MM.1S (cell line): ENCODE results near the gene RSBN1.

Experiments used
- DNase-seq: peaks from one replicate; pipeline ENCODE4 v3.0.0-alpha.2; 2015
- H2AFZ ChIP-seq: fragments of 300-600 bp; sonication (generic); 2 replicates; pipeline ENCODE4 v1.6.0; 2016; ENCODE audit warnings: antibody characterized with exemption, low read length
- H3F3A ChIP-seq: fragments of 300-600 bp; sonication (generic); 2 replicates; pipeline ENCODE4 v1.6.1; 2016; ENCODE audit warnings: mild to moderate bottlenecking, antibody characterized with exemption, low read length, moderate library complexity, mixed read lengths; ENCODE audit not compliant: insufficient read depth
- H3K27ac ChIP-seq: fragments of 300-600 bp; sonication (generic); 2 replicates; pipeline ENCODE4 v1.5.1; 2016; ENCODE audit warnings: mild to moderate bottlenecking, low read length
- H3K27me3 ChIP-seq: fragments of 300-600 bp; sonication (generic); replicated peaks from 2 replicates; pipeline ENCODE4 v1.6.0; 2016; ENCODE audit warnings: low read length; ENCODE audit not compliant: insufficient read depth
- H3K36me3 ChIP-seq: fragments of 300-600 bp; sonication (generic); replicated peaks from 2 replicates; pipeline ENCODE4 v1.6.1; 2016; ENCODE audit warnings: mild to moderate bottlenecking, low read length, mixed read lengths; ENCODE audit not compliant: insufficient read depth
- H3K4me1 ChIP-seq: fragments of 300-600 bp; sonication (generic); 2 replicates; pipeline ENCODE4 v1.6.1; 2016; ENCODE audit warnings: low read length, mixed read lengths
- H3K4me2 ChIP-seq: fragments of 300-600 bp; sonication (generic); 2 replicates; pipeline ENCODE4 v1.6.0; 2016; ENCODE audit warnings: low read depth, low read length
- H3K4me3 ChIP-seq: fragments of 300-600 bp; sonication (generic); 2 replicates; pipeline ENCODE4 v1.5.1; 2016; ENCODE audit warnings: low read length, mixed read lengths
- H3K79me2 ChIP-seq: fragments of 300-600 bp; sonication (generic); 2 replicates; pipeline ENCODE4 v1.6.1; 2016; ENCODE audit warnings: mixed run types, low read length, mixed read lengths
- H3K9ac ChIP-seq: fragments of 300-600 bp; sonication (generic); 2 replicates; pipeline ENCODE4 v1.6.1; 2016; ENCODE audit warnings: low read length, mixed read lengths
- H3K9me2 ChIP-seq: fragments of 300-600 bp; sonication (generic); replicated peaks from 2 replicates; pipeline ENCODE4 v1.6.1; 2016; ENCODE audit warnings: mild to moderate bottlenecking, low read length, mixed read lengths; ENCODE audit not compliant: insufficient read depth
- H3K9me3 ChIP-seq: fragments of 300-600 bp; sonication (generic); replicated peaks from 2 replicates; pipeline ENCODE4 v1.6.1; 2016; ENCODE audit warnings: mild to moderate bottlenecking, low read length, mixed read lengths; ENCODE audit not compliant: insufficient read depth
- H4K20me1 ChIP-seq: fragments of 300-600 bp; sonication (generic); 2 replicates; pipeline ENCODE4 v1.6.1; 2016; ENCODE audit warnings: mild to moderate bottlenecking, low read length, moderate library complexity, mixed read lengths; ENCODE audit not compliant: insufficient read depth
- CTCF ChIP-seq: fragments of 300-600 bp; sonication (generic); IDR thresholded peaks from 2 replicates; pipeline ENCODE4 v1.5.1; 2016; ENCODE audit warnings: antibody characterized with exemption, low read length, mixed read lengths
- EZH2 ChIP-seq: fragments of 300-600 bp; sonication (generic); optimal IDR thresholded peaks from 2 replicates; pipeline ENCODE3; 2017; ENCODE audit warnings: low read depth, mild to moderate bottlenecking, antibody characterized with exemption, low read length, mixed read lengths
- EZH2phosphoT487 ChIP-seq: fragments of 300-600 bp; sonication (generic); IDR thresholded peaks from 2 replicates; pipeline ENCODE4 v1.6.1; 2018; ENCODE audit warnings: antibody characterized with exemption, low read length

RSBN1 gene

GRCh38 chr1:113768916-113769600 lies 43.2 kb downstream of the RSBN1 start:
- H3K27me3 ChIP-seq = no peaks in the 10 kb centered on the region
- H3K27ac ChIP-seq = no peak overlapping the region
- H3K4me3 ChIP-seq = no peak overlapping the region
- no peak overlapping the region for H3K9ac ChIP-seq
- no peaks in the 10 kb centered on the region for H3F3A ChIP-seq
- H3K36me3 ChIP-seq = no peaks in the 10 kb centered on the region
- H3K79me2 ChIP-seq = no peaks in the 10 kb centered on the region
- DNase-seq = no peak
- H2AFZ ChIP-seq = no peak overlapping the region
- H3K9me3 ChIP-seq = no peaks in the 10 kb centered on the region
- no peaks in the 10 kb centered on the region for H3K9me2 ChIP-seq
- no peak overlapping the region for H3K4me2 ChIP-seq
- no peak for TF ChIP-seq EZH2
- TF ChIP-seq EZH2phosphoT487 = no peak
- H3K4me1 ChIP-seq = 0 out of 2 replicates have a peak, but pooled peaks cover 14% of the 10 kb centered on the region
- H4K20me1 ChIP-seq = no peaks in the 10 kb centered on the region

GRCh38 chr1:113765306-113766230 lies 46.7 kb downstream of the RSBN1 start:
- Histone ChIP-seq H3K36me3 (no peaks in the 10 kb centered on the region), H3K9ac (no peak overlapping the region), H3K4me3 (no peak overlapping the region), H3K9me2 (no peaks in the 10 kb centered on the region), H3F3A (0 out of 2 replicates have a peak, but pooled peaks cover under 1% of the 10 kb centered on the region), H3K27me3 (no peaks in the 10 kb centered on the region), H3K4me2 (no peak overlapping the region), H3K4me1 (0 out of 2 replicates have a peak, but pooled peaks cover 14% of the 10 kb centered on the region), H3K9me3 (no peaks in the 10 kb centered on the region), H4K20me1 (no peaks in the 10 kb centered on the region), H3K27ac (no peak overlapping the region), H3K79me2 (no peaks in the 10 kb centered on the region), H2AFZ (no peak overlapping the region)
- TF ChIP-seq EZH2phosphoT487 (no peak), CTCF (no peak), EZH2 (no peak)
- DNase-seq = no peak

- Histone ChIP-seq H3K9ac (no peak overlapping the region), H3K9me2 (no peaks in the 10 kb centered on the region), H4K20me1 (no peaks in the 10 kb centered on the region), H3K27me3 (no peaks in the 10 kb centered on the region), H3K27ac (no peak overlapping the region), H3K4me1 (0 out of 2 replicates have a peak, but pooled peaks cover 7% of the 10 kb centered on the region), H3K4me3 (no peak overlapping the region), H3K79me2 (peaks cover 1% of the 10 kb centered on the region; the same call in 1 of the 2 replicates), H3K36me3 (no peaks in the 10 kb centered on the region), H3K4me2 (no peak overlapping the region), H2AFZ (no peak overlapping the region), H3K9me3 (no peaks in the 10 kb centered on the region), H3F3A (peaks cover 7% of the 10 kb centered on the region; the same call in 1 of the 2 replicates)
- DNase-seq = no peak
- TF ChIP-seq EZH2 (no peak), EZH2phosphoT487 (no peak), CTCF (no peak)
Measured at GRCh38 chr1:113763661-113764060, 48.6 kb downstream of the RSBN1 start.
